ACC112 (cell line): ENCODE data around the gene MOK.
"Not testable (repeated sequence)": the region's sequence is repeated elsewhere in the genome, so short reads cannot be mapped to it uniquely, and the experiment has no call there.

Source experiments
- H2AFZ ChIP-seq: fragments of 200-600 bp; sonication (generic); one replicate; pipeline ENCODE4 v1.6.0; 2017; ENCODE audit warnings: antibody characterized with exemption, low read length; ENCODE audit not compliant: unreplicated experiment
- H3K27ac ChIP-seq: fragments of 200-600 bp; sonication (generic); 2 replicates; pipeline ENCODE4 v1.5.1; 2014; ENCODE audit warnings: low read depth, mild to moderate bottlenecking, antibody characterized with exemption, low read length, moderate library complexity
- H3K27me3 ChIP-seq: fragments of 200-600 bp; sonication (generic); 2 replicates; pipeline ENCODE4 v1.6.1; 2014; ENCODE audit warnings: mild to moderate bottlenecking, antibody characterized with exemption, low read length, moderate library complexity, mixed read lengths; ENCODE audit not compliant: insufficient read depth
- H3K36me3 ChIP-seq: fragments of 200-600 bp; sonication (generic); 2 replicates; pipeline ENCODE4 v1.6.1; 2016; ENCODE audit warnings: mild to moderate bottlenecking, antibody characterized with exemption, low read length, moderate library complexity, mixed read lengths; ENCODE audit not compliant: insufficient read depth
- H3K4me1 ChIP-seq: fragments of 200-600 bp; sonication (generic); one replicate; pipeline ENCODE4 v1.6.1; 2016; ENCODE audit warnings: low read length, mixed read lengths; ENCODE audit not compliant: insufficient read depth, unreplicated experiment, control insufficient read depth
- H3K4me3 ChIP-seq: fragments of 200-600 bp; sonication (generic); 2 replicates; pipeline ENCODE4 v1.5.1; 2014; ENCODE audit warnings: mild to moderate bottlenecking, low read depth, low read length
- H3K79me2 ChIP-seq: fragments of 200-600 bp; sonication (generic); one replicate; pipeline ENCODE4 v1.6.0; 2016; ENCODE audit warnings: low read length; ENCODE audit not compliant: control insufficient read depth, unreplicated experiment, insufficient read depth

Gene MOK

GRCh38 chr14:102342238-102342637 lies 37.3 kb upstream of the MOK start:
- Histone ChIP-seq H2AFZ (no peak overlapping the region), H3K27me3 (no peaks in the 10 kb centered on the region), H3K36me3 (no peaks in the 10 kb centered on the region; the same call in 1 of the 2 replicates), H3K4me1 (no peaks in the 10 kb centered on the region), H3K4me3 (no peak overlapping the region), H3K27ac (no peak overlapping the region), H3K79me2 (no peaks in the 10 kb centered on the region)

- Histone ChIP-seq H3K4me3 (no peak overlapping the region), H3K27me3 (no peaks in the 10 kb centered on the region), H3K79me2 (no peaks in the 10 kb centered on the region), H3K27ac (no peak overlapping the region), H3K36me3 (peaks cover 5% of the 10 kb centered on the region; the same call in 1 of the 2 replicates), H3K4me1 (no peaks in the 10 kb centered on the region), H2AFZ (no peak overlapping the region)
These were observed 36.6 kb upstream of the MOK start for GRCh38 chr14:102341566-102341965.

DNA sequence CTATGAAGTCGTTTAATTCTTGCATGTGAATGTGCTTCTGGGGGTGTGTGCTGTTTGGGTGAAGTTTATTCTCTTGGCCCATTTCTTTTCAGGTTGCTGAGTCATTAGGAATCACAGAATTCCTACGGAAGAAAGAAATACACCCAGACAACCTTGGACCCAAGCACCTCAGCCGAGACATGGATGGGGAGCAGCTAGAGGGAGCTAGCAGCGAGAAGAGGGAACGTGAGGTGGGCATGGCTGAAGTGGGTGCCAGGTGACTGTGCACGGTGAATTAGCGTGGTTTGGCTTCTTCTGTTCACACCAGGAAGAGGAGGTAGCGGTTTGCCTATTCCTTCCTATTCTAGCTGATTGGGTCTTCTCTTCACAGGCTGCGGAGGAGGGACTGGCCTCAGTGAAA lies 33.8 kb upstream of the MOK start:
- Histone ChIP-seq H3K27me3 (no peaks in the 10 kb centered on the region), H3K4me3 (no peak overlapping the region), H3K4me1 (peaks cover 2% of the 10 kb centered on the region), H2AFZ (no peak overlapping the region), H3K36me3 (peaks cover 11% of the 10 kb centered on the region; the same call in 1 of the 2 replicates), H3K27ac (no peak overlapping the region), H3K79me2 (no peaks in the 10 kb centered on the region)

GRCh38 chr14:102335163-102335562 lies 30.2 kb upstream of the MOK start:
- no peaks in the 10 kb centered on the region for H3K79me2 ChIP-seq
- peaks cover 11% of the 10 kb centered on the region; the same call in 1 of the 2 replicates for H3K36me3 ChIP-seq
- H3K4me1 ChIP-seq, result peaks cover 2% of the 10 kb centered on the region
- no peak overlapping the region for H3K4me3 ChIP-seq
- H3K27me3 ChIP-seq, result no peaks in the 10 kb centered on the region
- H2AFZ ChIP-seq, result no peak overlapping the region
- H3K27ac ChIP-seq, result no peak overlapping the region

GRCh38 chr14:102333795-102334705 lies 29.1 kb upstream of the MOK start:
- Histone ChIP-seq H3K4me1 (peaks cover 2% of the 10 kb centered on the region), H2AFZ (no peak overlapping the region), H3K79me2 (no peaks in the 10 kb centered on the region), H3K27me3 (no peaks in the 10 kb centered on the region), H3K4me3 (no peak overlapping the region), H3K36me3 (peaks cover 11% of the 10 kb centered on the region; the same call in 1 of the 2 replicates), H3K27ac (no peak overlapping the region)

DNA sequence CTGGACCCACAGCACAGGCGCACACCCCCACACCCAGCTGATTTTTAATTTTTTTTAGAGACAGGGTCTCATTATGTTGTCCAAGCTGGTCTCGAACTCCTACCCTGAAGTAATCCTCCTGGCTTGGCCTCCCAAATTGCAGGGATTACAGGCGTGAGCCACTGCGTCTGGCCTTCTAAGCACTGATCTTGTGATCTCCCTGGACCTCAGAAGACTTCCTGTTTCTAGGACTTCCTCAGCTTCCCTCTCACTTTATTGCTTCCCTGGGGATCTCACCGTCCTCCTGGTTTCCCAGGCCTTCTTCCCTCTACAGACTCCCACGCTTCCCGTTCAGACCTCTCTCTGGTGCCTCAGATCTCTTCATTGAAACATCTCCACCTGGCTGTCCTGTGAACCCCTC lies 28.4 kb upstream of the MOK start:
- no peaks in the 10 kb centered on the region for H3K79me2 ChIP-seq
- peaks cover 11% of the 10 kb centered on the region; the same call in 1 of the 2 replicates for H3K36me3 ChIP-seq
- no peak overlapping the region for H2AFZ ChIP-seq
- H3K4me1 ChIP-seq, result peaks cover 2% of the 10 kb centered on the region
- no peaks in the 10 kb centered on the region for H3K27me3 ChIP-seq
- H3K27ac ChIP-seq, result no peak overlapping the region
- no peak overlapping the region for H3K4me3 ChIP-seq

GRCh38 chr14:102330806-102331205 lies 25.8 kb upstream of the MOK start:
- Histone ChIP-seq H3K4me1 (peaks cover 2% of the 10 kb centered on the region), H3K36me3 (peaks cover 10% of the 10 kb centered on the region; the same call in 1 of the 2 replicates), H3K4me3 (no peak overlapping the region), H3K27ac (no peak overlapping the region), H2AFZ (no peak overlapping the region), H3K27me3 (no peaks in the 10 kb centered on the region), H3K79me2 (no peaks in the 10 kb centered on the region)

- not testable (repeated sequence) for H3K36me3 ChIP-seq, H2AFZ ChIP-seq, H3K27me3 ChIP-seq, H3K79me2 ChIP-seq, H3K4me3 ChIP-seq, H3K4me1 ChIP-seq, H3K27ac ChIP-seq
These were observed 24.4 kb upstream of the MOK start for GRCh38 chr14:102329381-102329780.

GRCh38 chr14:102326583-102326982 lies 21.6 kb upstream of the MOK start:
- no peaks in the 10 kb centered on the region for H3K79me2 ChIP-seq
- H3K27me3 ChIP-seq, result no peaks in the 10 kb centered on the region
- no peak overlapping the region for H2AFZ ChIP-seq
- H3K4me3 ChIP-seq, result no peak overlapping the region
- no peak overlapping the region for H3K27ac ChIP-seq
- H3K36me3 ChIP-seq, result peaks cover 5% of the 10 kb centered on the region; the same call in 1 of the 2 replicates
- H3K4me1 ChIP-seq, result peaks cover 5% of the 10 kb centered on the region

GRCh38 chr14:102325791-102326345 lies 20.9 kb upstream of the MOK start:
- peaks cover 3% of the 10 kb centered on the region for H3K79me2 ChIP-seq
- H2AFZ ChIP-seq, result no peak overlapping the region
- H3K36me3 ChIP-seq, result peaks cover 5% of the 10 kb centered on the region; the same call in 1 of the 2 replicates
- no peak overlapping the region for H3K27ac ChIP-seq
- no peaks in the 10 kb centered on the region for H3K27me3 ChIP-seq
- no peak overlapping the region for H3K4me3 ChIP-seq
- peaks cover 10% of the 10 kb centered on the region for H3K4me1 ChIP-seq

GRCh38 chr14:102323102-102323501 lies 18.1 kb upstream of the MOK start:
- H3K27ac ChIP-seq, result peak overlapping the region; percentile 35
- peaks cover 5% of the 10 kb centered on the region; the same call in 1 of the 2 replicates for H3K36me3 ChIP-seq
- H3K4me1 ChIP-seq, result peaks cover 19% of the 10 kb centered on the region
- H3K27me3 ChIP-seq, result no peaks in the 10 kb centered on the region
- H3K4me3 ChIP-seq, result no peak overlapping the region
- peaks cover 15% of the 10 kb centered on the region for H3K79me2 ChIP-seq
- no peak overlapping the region for H2AFZ ChIP-seq
